Ishikawa (cell line): ENCODE measurements around the gene PCGF2.

Experiments
- CEBPB ChIP-seq: IDR thresholded peaks from 2 replicates; pipeline ENCODE4 v1.6.1; 2012
- EP300 ChIP-seq: IDR thresholded peaks from 2 replicates; pipeline ENCODE4 v1.6.1; 2012; ENCODE audit warnings: borderline replicate concordance
- NFIC ChIP-seq: IDR thresholded peaks from 2 replicates; pipeline ENCODE4 v1.6.1; 2012
- RAD21 ChIP-seq: IDR thresholded peaks from 2 replicates; pipeline ENCODE4 v1.6.1; 2012; ENCODE audit warnings: low read depth
- TAF1 ChIP-seq: IDR thresholded peaks from 2 replicates; pipeline ENCODE4 v1.6.1; 2012; ENCODE audit warnings: low read depth, mild to moderate bottlenecking
- TF ChIP-seq, protein P1 (sequence below): IDR thresholded peaks from 2 replicates; pipeline ENCODE4 v1.6.1; 2012; ENCODE audit warnings: low read depth, mild to moderate bottlenecking

DNA sequence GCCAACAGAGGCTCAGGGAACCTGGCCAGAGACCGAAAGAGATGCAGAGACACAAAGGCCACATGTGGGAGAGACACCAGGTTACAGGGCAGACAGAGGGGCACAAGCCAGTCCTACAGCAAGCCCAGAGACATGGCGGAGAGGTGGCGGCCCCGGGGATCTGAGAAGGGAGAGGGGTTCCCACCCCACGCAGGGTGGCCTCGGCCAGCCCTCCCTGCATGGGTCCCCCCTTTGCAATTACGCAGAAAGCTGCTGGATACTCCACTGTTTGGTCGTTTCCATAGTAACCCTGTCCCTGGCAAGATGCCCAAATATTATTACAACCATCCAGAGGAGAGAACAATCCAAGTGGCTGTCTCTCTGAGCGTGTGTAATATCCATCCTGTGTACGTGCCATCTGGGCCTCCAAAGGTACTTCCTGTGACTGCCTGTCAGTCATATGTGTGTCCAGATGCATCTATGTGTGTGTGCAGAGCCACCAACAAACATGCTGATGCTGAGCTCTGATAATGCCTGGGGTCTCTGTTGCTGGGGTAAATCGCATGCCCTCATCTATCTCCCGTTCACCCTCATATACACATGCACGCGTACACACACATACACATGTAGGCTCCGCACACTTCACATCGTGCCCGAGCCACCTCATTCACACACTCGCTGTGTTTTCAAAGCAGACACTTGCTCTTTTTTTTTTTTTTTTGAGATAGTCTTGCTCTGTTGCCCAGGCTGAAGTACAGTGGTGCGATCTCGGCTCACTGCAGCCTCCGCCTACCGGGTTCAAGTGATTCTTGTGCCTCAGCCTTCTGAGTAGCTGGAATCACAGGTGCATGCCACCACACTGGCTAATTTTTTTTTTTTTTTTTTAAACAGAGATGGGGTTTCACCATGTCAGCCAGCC is 5.5 kb downstream of the PCGF2 start:
- TF ChIP-seq, protein P1, sequence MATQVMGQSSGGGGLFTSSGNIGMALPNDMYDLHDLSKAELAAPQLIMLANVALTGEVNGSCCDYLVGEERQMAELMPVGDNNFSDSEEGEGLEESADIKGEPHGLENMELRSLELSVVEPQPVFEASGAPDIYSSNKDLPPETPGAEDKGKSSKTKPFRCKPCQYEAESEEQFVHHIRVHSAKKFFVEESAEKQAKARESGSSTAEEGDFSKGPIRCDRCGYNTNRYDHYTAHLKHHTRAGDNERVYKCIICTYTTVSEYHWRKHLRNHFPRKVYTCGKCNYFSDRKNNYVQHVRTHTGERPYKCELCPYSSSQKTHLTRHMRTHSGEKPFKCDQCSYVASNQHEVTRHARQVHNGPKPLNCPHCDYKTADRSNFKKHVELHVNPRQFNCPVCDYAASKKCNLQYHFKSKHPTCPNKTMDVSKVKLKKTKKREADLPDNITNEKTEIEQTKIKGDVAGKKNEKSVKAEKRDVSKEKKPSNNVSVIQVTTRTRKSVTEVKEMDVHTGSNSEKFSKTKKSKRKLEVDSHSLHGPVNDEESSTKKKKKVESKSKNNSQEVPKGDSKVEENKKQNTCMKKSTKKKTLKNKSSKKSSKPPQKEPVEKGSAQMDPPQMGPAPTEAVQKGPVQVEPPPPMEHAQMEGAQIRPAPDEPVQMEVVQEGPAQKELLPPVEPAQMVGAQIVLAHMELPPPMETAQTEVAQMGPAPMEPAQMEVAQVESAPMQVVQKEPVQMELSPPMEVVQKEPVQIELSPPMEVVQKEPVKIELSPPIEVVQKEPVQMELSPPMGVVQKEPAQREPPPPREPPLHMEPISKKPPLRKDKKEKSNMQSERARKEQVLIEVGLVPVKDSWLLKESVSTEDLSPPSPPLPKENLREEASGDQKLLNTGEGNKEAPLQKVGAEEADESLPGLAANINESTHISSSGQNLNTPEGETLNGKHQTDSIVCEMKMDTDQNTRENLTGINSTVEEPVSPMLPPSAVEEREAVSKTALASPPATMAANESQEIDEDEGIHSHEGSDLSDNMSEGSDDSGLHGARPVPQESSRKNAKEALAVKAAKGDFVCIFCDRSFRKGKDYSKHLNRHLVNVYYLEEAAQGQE = no peak
- no peak for TF ChIP-seq EP300
- no peak for TF ChIP-seq CEBPB
- TF ChIP-seq TAF1 = no peak
- TF ChIP-seq NFIC = no peak
- no peak for TF ChIP-seq RAD21
